ENCODE data around the gene ZMYND10. TPM values are rescaled to one million over a fixed set of nuclear protein-coding genes. Genes with fewer than 3 reads are reported as not detected.

The ZMYND10 gene
- total and polyA plus RNA-seq, 2 experiments from 2014 or later: 0.29 to 0.31 TPM

- TF ChIP-seq, protein P1, sequence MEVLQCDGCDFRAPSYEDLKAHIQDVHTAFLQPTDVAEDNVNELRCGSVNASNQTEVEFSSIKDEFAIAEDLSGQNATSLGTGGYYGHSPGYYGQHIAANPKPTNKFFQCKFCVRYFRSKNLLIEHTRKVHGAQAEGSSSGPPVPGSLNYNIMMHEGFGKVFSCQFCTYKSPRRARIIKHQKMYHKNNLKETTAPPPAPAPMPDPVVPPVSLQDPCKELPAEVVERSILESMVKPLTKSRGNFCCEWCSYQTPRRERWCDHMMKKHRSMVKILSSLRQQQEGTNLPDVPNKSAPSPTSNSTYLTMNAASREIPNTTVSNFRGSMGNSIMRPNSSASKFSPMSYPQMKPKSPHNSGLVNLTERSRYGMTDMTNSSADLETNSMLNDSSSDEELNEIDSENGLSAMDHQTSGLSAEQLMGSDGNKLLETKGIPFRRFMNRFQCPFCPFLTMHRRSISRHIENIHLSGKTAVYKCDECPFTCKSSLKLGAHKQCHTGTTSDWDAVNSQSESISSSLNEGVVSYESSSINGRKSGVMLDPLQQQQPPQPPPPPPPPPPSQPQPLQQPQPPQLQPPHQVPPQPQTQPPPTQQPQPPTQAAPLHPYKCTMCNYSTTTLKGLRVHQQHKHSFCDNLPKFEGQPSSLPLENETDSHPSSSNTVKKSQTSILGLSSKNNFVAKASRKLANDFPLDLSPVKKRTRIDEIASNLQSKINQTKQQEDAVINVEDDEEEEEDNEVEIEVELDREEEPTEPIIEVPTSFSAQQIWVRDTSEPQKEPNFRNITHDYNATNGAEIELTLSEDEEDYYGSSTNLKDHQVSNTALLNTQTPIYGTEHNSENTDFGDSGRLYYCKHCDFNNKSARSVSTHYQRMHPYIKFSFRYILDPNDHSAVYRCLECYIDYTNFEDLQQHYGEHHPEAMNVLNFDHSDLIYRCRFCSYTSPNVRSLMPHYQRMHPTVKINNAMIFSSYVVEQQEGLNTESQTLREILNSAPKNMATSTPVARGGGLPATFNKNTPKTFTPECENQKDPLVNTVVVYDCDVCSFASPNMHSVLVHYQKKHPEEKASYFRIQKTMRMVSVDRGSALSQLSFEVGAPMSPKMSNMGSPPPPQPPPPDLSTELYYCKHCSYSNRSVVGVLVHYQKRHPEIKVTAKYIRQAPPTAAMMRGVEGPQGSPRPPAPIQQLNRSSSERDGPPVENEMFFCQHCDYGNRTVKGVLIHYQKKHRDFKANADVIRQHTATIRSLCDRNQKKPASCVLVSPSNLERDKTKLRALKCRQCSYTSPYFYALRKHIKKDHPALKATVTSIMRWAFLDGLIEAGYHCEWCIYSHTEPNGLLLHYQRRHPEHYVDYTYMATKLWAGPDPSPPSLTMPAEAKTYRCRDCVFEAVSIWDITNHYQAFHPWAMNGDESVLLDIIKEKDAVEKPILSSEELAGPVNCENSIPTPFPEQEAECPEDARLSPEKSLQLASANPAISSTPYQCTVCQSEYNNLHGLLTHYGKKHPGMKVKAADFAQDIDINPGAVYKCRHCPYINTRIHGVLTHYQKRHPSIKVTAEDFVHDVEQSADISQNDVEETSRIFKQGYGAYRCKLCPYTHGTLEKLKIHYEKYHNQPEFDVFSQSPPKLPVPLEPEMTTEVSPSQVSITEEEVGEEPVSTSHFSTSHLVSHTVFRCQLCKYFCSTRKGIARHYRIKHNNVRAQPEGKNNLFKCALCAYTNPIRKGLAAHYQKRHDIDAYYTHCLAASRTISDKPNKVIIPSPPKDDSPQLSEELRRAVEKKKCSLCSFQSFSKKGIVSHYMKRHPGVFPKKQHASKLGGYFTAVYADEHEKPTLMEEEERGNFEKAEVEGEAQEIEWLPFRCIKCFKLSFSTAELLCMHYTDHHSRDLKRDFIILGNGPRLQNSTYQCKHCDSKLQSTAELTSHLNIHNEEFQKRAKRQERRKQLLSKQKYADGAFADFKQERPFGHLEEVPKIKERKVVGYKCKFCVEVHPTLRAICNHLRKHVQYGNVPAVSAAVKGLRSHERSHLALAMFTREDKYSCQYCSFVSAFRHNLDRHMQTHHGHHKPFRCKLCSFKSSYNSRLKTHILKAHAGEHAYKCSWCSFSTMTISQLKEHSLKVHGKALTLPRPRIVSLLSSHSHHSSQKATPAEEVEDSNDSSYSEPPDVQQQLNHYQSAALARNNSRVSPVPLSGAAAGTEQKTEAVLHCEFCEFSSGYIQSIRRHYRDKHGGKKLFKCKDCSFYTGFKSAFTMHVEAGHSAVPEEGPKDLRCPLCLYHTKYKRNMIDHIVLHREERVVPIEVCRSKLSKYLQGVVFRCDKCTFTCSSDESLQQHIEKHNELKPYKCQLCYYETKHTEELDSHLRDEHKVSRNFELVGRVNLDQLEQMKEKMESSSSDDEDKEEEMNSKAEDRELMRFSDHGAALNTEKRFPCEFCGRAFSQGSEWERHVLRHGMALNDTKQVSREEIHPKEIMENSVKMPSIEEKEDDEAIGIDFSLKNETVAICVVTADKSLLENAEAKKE (CRISPR knock-in tag; IDR thresholded peaks at IDR 0.05): no peak
- no peak for TF ChIP-seq POLR2AphosphoS5 (IDR thresholded peaks at IDR 0.05; ENCODE audit: low read depth)
These were observed 28.8 kb downstream of the ZMYND10 start (continued) for GRCh38 chr3:50316657-50317242.

DNA sequence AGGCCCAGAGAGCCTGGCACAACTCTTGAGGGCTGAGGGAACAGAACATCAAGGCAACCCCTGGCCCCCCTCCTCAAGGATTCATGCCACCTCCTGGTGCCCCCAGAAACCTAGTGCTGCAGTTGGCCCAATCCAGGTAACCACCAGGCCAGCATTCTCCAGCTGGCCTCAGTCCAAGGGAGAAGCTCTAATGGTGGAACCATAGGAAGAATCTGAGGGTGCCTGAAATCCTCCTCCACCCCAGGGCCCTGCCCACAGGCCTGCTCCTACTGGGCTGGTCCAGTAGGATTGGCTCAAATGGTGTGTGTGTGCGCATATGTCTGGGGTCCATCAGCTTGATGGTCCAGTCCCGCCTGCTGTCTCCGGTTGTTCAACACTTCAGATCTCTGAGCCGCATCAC is 30.7 kb downstream of the ZMYND10 start:
- H3K9me3 Mint-ChIP-seq: peaks cover 24% of the 10 kb centered on the region
- no peak for TF ChIP-seq NANOG (IDR thresholded peaks at IDR 0.05; ENCODE audit: borderline replicate concordance)
- TF ChIP-seq EZH2phosphoT487 (IDR thresholded peaks at IDR 0.05; ENCODE audit: unreplicated experiment): no peak
- TF ChIP-seq ETS1 (IDR thresholded peaks at IDR 0.05): no peak
- TF ChIP-seq CREB1 (CRISPR knock-in tag; IDR thresholded peaks at IDR 0.05; ENCODE audit: low read depth): no peak
- TF ChIP-seq CTCF (conservative IDR thresholded peaks at IDR 0.05; ENCODE audit: low read depth in 2 of 2): no peak

More for the DNA sequence above, 30.7 kb downstream of the ZMYND10 start:
- peaks cover 14% of the 10 kb centered on the region for H3K4me1 Mint-ChIP-seq
- Histone ChIP-seq H3K27me3 (ENCODE audit: insufficient read depth) (no peaks in the 10 kb centered on the region), H3K9me2 (ENCODE audit: insufficient read depth) (no peaks in the 10 kb centered on the region), H4K20me1 (replicated peaks; ENCODE audit: insufficient read depth) (peaks cover under 1% of the 10 kb centered on the region; the same call in 1 of the 2 replicates), H2AFZ (no peak overlapping the region), H3F3A (replicated peaks; ENCODE audit: low read depth) (0 out of 2 replicates have a peak, but pooled peaks cover 6% of the 10 kb centered on the region), H3K27ac (ENCODE audit: low read depth) (no peak overlapping the region), H3K79me2 (replicated peaks; ENCODE audit: insufficient read depth) (peaks cover 15% of the 10 kb centered on the region), H3K4me3 (no peak overlapping the region), H3K36me3 (ENCODE audit: insufficient read depth) (peaks cover 8% of the 10 kb centered on the region), H3K4me2 (no peak overlapping the region), H3K4me1 (ENCODE audit: insufficient read depth) (no peaks in the 10 kb centered on the region; the same call in 1 of the 2 replicates)
- H3K4me3 Mint-ChIP-seq: no peak overlapping the region
- peaks cover 7% of the 10 kb centered on the region for H3K27me3 Mint-ChIP-seq (ENCODE audit: insufficient read depth, low read depth, poor library complexity)
- peaks cover 66% of the 10 kb centered on the region for H3K36me3 Mint-ChIP-seq (ENCODE audit: low read depth)
- DNase-seq (ENCODE audit: low spot score) (no peak), ATAC-seq (no peak)
- H3K27ac Mint-ChIP-seq: no peak overlapping the region

Measured in GM23338 (cell line).